ENCODE results near the gene HYDIN.

HYDIN gene

GRCh38 chr16:71247478-71247877 is 17.0 kb upstream of the HYDIN start:
- no peak for TF ChIP-seq CTCF (conservative IDR thresholded peaks at IDR 0.05)
- H3K27ac ChIP-seq, result no peak overlapping the region

GRCh38 chr16:71246309-71246708 is 15.8 kb upstream of the HYDIN start:
- no peak for TF ChIP-seq CTCF (conservative IDR thresholded peaks at IDR 0.05)
- no peak overlapping the region for H3K27ac ChIP-seq

GRCh38 chr16:71244521-71244920 is 14.0 kb upstream of the HYDIN start:
- no peak overlapping the region for H3K27ac ChIP-seq
- no peak for TF ChIP-seq CTCF (conservative IDR thresholded peaks at IDR 0.05)

- no peak overlapping the region for H3K27ac ChIP-seq
- no peak for TF ChIP-seq CTCF (conservative IDR thresholded peaks at IDR 0.05)
These were observed 12.1 kb upstream of the HYDIN start for GRCh38 chr16:71242601-71243000.

- no peak for TF ChIP-seq CTCF (conservative IDR thresholded peaks at IDR 0.05)
- H3K27ac ChIP-seq, result no peak overlapping the region
These were observed 11.5 kb upstream of the HYDIN start for GRCh38 chr16:71242036-71242435.

- TF ChIP-seq CTCF (conservative IDR thresholded peaks at IDR 0.05), result no peak
These were observed 1.2 kb downstream of the HYDIN start for GRCh38 chr16:71229344-71229743.

GRCh38 chr16:71226229-71227141 is 4.0 kb downstream of the HYDIN start:
- no peak for TF ChIP-seq CTCF (conservative IDR thresholded peaks at IDR 0.05)

More at GRCh38 chr16:71229344-71229743, 1.2 kb downstream of the HYDIN start:
- no peak overlapping the region for H3K27ac ChIP-seq

More at GRCh38 chr16:71226229-71227141, 4.0 kb downstream of the HYDIN start:
- H3K27ac ChIP-seq, result no peak overlapping the region
